Right lobe of liver (tissue), 4 donors: ENCODE measurements around the gene TMEM171.

ENCODE experiments used
- POLR2A ChIP-seq: fragments of 450-650 bp; IDR thresholded peaks from one replicate; pipeline ENCODE4 v1.6.1; 2017; ENCODE audit warnings: antibody characterized with exemption, mild to moderate bottlenecking
- TF ChIP-seq, protein P1 (sequence below), 4 donors: fragments of 200-600 bp in 3 of 4; fragments of 450-650 bp in 1 of 4; IDR thresholded peaks; one replicate each; pipeline versions ENCODE4 v1.5.1 to v1.8.0; 2016 to 2022; ENCODE audit warnings: antibody characterized with exemption in 4 of 4, mild to moderate bottlenecking in 2 of 4
- donor health status: DM: no; HTN: no; CAD: no.
- donor health status: DM: no; HTN: no; CAD: no.
- donor health status: DM: no; HTN: yes; CAD: no.

DNA sequence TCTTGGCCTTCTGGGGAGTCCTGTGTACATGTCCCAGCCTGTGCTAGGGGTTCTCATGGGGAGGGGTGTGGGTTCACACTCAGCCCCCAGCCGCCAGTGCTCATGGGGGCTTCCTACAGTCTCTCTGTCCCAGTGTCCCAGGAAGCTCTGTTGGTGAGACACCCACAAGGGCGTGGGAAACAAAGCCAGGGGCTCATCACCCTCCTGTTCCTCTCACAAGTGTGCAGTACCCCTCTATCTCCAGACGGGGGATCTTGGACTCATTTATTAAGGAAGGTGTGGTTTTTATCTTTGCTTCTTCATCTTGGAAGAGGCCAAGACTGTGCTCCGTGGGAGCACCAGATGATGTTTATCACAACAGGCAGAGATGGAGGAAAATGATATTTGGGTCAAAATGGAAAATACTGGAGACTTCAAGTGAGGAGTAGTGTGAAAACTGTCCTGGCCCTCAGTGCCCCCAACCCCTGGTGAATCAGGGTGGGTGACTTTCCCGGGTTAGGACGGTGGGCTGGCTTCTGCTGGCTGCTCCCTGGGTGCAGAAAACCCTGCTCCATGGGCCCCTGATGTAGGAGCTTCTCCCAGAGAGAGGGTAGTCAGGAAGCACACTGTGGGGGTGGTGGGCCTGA is 15.2 kb downstream of the TMEM171 start:
- TF ChIP-seq POLR2A = no peak
- TF ChIP-seq, protein P1, sequence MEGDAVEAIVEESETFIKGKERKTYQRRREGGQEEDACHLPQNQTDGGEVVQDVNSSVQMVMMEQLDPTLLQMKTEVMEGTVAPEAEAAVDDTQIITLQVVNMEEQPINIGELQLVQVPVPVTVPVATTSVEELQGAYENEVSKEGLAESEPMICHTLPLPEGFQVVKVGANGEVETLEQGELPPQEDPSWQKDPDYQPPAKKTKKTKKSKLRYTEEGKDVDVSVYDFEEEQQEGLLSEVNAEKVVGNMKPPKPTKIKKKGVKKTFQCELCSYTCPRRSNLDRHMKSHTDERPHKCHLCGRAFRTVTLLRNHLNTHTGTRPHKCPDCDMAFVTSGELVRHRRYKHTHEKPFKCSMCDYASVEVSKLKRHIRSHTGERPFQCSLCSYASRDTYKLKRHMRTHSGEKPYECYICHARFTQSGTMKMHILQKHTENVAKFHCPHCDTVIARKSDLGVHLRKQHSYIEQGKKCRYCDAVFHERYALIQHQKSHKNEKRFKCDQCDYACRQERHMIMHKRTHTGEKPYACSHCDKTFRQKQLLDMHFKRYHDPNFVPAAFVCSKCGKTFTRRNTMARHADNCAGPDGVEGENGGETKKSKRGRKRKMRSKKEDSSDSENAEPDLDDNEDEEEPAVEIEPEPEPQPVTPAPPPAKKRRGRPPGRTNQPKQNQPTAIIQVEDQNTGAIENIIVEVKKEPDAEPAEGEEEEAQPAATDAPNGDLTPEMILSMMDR (IDR thresholded peaks at IDR 0.05) = no peak
